OCI-LY1 (cell line): ENCODE results near the gene SMPD1.

Source experiments
- CTCF ChIP-seq: fragments of 200-600 bp; sonication (generic), shearing (Covaris generic); IDR thresholded peaks from 2 replicates; pipeline ENCODE4 v1.5.1; 2017; ENCODE audit warnings: mild to moderate bottlenecking, antibody characterized with exemption, low read length, moderate library complexity, mixed read lengths
- EZH2 ChIP-seq: fragments of 200-600 bp; sonication (generic), shearing (Covaris generic); IDR thresholded peaks from 2 replicates; pipeline ENCODE4 v1.8.0; 2017; ENCODE audit warnings: borderline replicate concordance, mixed run types, mild to moderate bottlenecking, antibody characterized with exemption, low read length, moderate library complexity, mixed read lengths

- no peak for TF ChIP-seq CTCF
- TF ChIP-seq EZH2: no peak
Measured at GRCh38 chr11:6418557-6419008, 28.3 kb downstream of the SMPD1 start.
